GM21786 (cell line): ENCODE measurements around the gene ABTB1.
"Not testable (repeated sequence)": the region's sequence is repeated elsewhere in the genome, so short reads cannot be mapped to it uniquely, and the experiment has no call there.

ENCODE experiments used
- ATAC-seq: cut with Tn5 transposase; IDR thresholded peaks from one replicate; pipeline ENCODE4 v1.9.1; 2021; ENCODE audit not compliant: unreplicated experiment

The ABTB1 gene

DNA sequence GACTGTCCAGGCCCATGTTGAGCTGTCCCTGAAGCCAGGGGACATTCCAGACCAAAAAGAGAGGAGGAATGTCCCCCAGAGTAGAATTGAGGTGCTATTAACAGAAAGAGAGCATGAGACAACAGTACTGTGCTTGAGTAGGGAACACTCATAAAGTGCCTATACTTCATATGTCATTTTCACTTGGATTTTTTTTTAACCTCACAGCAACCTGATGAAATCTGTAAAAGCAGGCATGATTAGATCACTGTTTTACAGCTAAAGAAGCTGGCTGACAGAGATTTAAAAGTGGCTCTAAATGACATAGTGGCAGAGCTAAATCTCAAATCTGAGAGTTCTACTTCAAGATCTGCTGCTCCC, 24.9 kb upstream of the ABTB1 start:
- no peak for ATAC-seq

DNA sequence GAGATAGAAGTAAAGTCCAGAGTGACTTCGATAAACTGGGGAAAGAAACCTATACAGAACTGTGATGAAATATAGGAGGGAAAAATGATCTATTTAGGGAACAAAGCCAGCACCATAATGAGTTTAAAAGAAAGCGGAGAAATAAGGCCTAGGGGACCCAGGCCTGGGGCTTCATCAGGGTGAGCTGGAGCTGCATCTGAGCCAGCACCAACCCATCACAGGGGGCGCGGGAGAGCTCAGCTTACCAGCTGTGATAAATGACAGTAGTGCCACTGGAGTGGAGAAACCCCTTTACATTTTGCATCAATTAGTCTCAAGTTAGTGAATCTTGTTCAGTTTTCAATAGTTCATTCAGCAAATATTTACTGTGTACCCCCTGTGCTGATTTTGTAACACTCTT, 22.5 kb upstream of the ABTB1 start:
- ATAC-seq, result no peak

DNA sequence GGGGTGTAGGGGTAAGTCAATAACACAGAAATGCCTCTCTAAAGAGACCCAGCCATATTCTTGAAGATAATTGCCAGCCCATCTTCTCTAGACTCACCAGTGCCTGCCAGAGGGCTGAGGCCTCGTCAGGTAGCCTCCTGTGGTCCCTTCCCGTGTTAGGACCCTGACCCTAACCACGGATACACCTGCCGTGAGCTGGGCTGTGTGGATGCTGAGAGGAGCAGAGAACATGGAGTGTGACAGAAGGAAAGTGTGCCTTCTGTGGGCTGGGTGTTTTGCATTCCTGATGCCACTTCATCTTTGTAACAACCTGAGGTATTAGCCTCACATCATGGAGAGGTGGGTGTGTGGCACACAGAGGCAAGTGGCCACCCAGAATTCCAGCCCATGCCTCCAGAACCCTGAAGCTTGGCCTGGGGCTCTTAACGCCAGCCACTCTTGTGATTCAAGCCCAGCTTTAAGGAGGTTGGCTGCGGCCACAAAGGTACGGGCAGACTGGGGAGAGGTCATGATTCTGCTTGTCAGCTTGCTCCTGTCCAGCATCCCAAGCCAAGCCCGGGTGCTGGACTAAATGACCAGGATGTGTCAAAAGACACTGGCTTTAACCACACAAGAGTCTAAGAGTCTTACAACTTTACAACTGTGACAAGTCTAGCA, 21.1 kb upstream of the ABTB1 start:
- no peak for ATAC-seq

DNA sequence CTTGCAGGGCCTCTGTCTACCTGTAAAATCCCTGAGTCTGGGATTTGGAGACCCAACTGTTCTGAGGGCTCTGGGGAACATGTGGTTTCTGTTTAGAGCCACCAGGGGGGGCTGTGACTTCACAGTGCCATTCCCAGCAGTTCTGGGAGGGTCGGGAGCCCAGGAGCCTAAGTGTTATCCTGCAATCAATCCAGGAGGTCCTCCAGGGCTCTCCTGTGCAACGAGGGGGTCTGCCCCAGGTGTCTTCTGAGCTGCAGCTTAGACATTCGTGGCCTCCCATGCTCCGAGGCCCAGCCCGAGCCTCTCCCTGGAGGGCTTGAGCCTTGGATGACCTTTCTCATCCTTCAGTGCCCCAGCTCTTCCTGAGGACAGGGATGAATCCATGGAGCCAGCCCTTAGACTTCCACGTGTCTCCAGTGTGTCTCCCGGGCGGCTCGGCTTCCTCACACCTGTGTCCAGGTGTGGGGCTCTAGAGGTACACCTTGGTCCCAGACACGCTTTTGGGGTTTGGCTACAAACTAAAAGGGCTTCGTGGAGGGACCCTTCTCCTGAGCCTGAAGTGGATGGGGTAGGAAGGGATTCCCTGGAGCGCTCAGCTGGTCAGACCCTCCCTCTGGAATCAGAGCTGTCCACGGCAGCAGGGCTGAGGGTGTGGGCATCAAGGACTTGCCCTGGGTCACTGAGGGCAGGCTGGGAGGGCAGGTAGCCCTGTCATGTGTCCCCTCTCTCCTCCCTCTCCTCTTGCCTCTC, 20.3 kb upstream of the ABTB1 start:
- ATAC-seq, result no peak

DNA sequence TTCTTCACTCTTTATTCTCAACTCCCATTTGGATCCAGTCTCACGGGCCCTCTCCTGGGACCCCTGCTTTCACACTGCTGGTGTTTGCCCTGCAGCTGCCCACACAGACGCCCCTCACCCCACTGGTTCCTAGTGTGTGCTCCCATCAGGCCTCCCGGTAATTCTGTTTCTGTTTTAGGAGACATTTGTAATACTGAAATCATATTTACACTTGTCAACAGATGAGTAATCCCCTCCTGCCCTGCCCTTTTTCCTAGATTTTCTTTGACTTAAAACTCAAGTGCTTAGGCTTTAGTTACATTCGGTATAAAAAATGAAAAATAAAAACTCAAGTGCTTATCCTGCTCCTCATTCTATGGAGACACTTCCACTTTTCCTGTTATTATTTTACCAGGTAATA, 18.4 kb upstream of the ABTB1 start:
- ATAC-seq, result no peak

DNA sequence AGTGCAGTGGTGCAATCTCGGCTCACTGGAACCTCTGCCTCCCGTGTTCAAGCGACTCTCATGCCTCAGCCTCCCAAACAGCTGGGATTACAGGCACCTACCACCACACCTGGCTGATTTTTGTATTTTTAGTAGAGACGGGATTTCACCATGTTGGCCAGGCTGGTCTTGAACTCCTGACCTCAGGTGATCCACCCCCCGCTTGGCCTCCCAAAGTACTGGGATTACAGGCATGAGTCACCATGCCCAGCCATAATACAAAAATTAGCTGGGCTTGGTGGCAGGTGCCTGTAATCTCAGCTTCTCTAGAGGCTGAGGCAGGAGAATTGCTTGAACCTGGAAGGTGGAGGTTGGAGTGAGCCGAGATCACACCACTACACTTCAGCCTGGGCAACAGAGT, 17.8 kb upstream of the ABTB1 start:
- not testable (repeated sequence) for ATAC-seq

DNA sequence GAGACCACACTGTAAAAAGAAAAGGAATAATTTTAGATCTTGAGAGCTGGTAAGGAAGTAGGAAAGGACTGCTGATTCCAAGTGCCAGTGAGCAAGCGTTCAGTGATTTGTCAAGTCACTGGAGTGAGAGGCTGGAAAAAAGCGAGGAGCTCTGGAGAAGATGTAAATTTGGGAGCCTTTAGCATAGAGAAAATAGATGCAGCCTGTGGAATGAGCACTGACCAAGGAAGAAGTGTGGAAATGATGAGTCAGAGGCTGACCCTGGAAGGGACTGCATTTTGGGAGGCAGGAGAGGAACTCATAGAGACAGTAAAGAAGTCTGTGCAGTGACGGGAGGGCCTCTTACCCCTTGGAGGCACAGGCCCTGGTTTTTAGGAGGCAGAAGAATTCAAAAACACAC, 17.1 kb upstream of the ABTB1 start:
- no peak for ATAC-seq

DNA sequence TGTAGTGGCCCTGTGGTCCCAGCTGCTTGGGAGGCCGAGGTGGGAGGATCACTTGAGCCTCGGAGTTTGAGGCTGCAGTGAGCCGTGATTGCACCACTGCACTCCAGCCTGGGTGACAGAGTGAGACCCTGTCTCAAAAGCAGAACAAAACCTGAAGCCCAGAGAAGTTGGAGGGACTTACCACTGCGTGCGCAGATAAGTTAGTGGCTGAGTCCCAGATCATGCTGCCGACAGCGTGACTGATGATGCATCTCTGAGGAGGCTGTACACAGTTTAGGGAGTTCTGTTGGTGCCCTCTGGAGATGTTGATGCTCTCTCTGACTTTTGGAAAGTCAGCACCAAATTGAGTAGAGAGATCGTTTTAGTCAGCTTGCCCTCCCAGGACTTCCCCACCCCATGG, 15.8 kb upstream of the ABTB1 start:
- ATAC-seq, result no peak

DNA sequence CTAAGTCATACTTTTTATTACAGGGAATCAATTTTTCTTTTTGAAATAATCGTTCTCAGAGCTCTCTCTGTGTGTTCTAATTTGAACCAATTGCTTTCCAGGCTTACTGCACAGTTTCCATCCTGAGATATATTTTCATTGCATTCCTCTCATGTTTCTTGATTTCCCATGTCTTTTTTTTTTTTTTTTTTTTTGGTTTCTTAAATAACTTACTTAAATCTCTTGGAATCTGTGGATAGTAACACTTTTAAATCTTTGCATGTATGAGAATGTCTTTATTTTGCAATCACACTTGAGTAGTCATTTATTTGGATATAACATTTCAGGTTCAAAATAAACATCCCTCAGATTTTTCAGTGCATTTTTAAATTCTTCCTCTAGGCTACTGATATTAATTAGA, 14.5 kb upstream of the ABTB1 start:
- ATAC-seq, result no peak

DNA sequence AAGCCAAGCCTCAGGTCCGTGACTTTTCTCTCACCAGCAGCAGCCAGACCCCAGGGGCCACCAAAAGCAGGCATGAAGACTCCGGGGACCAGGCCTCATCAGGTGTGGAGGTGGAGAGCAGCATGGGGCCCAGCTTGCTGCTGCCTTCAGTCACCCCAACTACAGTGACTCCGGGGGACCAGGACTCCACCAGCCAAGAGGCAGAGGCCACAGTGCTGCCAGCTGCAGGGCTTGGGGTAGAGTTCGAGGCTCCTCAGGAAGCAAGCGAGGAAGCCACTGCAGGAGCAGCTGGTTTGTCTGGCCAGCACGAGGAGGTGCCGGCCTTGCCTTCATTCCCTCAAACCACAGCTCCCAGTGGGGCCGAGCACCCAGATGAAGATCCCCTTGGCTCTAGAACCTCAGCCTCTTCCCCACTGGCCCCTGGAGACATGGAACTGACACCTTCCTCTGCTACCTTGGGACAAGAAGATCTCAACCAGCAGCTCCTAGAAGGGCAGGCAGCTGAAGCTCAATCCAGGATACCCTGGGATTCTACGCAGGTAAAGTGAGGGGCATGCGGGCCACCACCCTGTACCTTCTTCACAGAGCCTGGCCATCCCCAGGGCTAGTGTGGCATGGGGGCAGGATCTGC, 12.0 kb upstream of the ABTB1 start:
- ATAC-seq, result no peak

DNA sequence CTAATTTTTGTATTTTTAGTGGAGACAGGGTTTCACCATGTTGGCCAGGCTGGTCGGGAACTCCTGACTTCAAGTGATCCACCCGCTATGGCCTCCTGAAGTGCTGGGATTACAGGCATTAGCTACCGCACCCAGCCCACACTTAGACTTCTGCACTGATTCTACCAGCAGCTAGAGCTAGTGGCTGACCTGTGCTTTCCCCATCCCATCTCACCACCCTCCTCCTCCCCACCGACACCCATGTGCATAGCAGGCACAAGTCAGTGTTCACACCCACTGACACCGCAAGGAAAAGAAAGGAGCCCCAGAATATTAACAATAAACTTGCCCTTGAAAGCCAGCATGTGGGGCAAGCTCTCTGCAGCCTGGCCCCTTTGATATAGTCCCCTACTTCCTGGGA, 11.2 kb upstream of the ABTB1 start:
- no peak for ATAC-seq

DNA sequence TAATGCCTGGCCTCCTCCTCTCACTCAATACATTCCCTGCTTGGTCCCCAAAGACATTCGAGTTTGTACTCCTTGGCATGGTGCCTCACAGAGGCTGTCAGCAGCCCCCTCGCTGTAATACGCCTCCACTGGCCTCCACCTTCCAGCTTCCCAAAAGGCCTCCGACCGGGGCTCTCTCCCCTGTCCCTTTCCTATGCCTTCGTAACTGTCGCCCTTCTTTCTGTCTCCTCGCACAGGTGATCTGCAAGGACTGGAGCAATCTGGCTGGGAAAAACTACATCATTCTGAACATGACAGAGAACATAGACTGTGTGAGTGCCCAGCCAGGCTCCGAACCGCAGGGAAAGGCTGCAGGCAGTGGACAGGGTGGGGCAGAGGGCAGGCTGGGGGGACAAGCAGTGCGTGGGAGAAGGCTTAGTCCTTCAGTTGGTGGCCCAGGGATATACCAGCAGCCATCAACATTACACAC, 10.7 kb upstream of the ABTB1 start:
- ATAC-seq, result no peak

DNA sequence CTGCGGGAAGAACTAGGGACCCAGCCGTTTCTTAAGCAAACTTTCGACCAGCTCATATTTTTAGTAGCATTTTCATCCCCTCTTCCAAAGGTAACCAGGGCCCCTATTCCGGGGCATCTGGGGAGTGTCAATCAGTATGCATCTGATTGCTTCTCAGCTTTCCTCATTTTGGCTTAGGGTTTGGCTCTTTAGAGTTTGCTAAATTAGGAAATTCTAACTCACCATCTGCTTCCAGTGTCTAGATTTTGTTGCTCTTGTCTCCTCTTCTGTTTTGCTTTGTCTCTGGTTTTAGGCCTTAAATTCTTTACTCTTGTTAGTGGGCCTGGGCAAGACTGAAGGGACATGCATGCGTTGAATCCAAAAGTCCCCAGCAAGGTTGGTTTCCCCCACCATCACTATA, 9.6 kb upstream of the ABTB1 start:
- no peak for ATAC-seq

DNA sequence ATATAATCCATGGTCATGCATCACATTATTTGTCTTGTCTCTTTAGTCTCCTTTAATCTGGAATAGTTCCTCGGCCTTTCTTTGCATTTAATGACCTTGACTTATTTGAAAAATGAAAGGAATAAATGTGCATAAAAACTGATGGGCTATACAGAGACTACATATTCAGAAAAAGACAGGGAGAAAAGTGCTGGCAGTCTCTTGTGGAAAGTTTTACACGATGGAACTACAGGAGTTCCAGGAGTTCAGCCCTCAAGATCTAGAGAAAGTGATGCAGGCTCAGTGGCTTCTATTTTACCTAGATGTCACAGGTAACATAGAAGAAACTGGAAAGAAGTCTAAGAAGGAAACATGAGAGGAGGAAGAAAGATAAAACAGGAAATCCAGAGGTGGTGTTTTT, 7.6 kb upstream of the ABTB1 start:
- ATAC-seq, result no peak

DNA sequence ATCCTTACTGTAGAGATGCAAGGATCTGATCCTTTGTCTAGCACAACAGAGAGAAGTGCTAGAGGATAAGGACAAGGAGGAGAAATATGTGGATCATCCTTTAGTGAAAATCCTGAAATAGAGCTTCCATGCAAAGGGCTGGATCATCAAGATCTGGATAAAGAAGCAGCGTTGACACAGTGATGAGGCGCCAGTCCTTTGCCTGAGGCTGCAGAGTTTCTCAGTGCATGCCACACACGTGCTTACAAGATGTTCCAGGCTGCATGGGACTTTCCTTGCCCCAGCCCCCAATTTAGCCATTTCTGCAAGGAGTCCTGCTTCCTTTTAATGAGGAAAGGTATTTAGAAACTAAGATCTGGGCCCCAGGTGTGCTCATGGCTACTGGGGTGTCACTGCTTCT, 7.2 kb upstream of the ABTB1 start:
- ATAC-seq, result no peak

DNA sequence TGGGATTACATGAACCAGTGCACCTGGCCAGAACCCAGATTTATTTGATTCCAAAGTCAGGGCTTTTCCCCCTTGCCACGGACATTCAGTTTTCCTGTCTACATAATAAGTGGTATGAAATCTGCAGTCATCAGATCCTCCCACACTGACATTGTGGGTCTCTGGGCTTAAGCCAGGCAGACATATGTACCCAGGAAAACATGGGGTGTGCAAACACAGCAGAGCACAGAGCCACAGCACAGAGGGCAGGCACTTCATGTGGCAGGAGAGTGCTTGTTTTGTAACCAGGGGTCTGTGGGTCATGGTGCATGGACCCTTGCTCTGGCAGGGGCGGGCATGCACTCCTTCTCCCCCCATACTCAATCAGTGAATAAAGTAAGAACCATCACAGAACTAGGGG, 6.1 kb upstream of the ABTB1 start:
- ATAC-seq, result no peak

DNA sequence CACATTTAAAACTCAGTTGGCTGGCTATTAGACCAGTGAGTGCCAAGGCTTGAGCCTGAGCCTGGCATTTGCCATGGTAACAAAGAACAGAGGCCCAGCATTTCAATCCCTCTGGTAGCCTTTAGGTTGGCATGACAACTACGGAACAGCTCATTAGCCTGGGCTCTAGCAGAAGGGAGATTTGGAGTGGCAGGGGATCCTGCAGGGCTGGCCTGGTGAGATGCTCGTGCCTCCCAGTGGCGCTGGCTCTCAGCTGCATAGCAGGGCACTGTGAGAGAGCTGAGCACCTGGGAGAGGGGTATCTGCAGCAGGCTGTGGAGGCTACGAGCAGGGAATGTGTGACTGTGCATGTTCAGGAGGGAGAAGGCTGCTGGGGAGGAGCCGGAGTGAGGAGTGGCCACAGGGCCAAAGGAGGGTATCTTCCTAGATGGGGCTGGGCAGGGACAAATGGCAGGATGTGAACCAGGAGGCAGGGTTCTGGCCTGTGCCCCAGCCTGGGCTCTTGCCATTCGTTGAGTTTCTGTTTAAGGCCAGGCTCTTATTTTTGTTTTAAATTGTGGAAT, 5.6 kb upstream of the ABTB1 start:
- ATAC-seq, result no peak

DNA sequence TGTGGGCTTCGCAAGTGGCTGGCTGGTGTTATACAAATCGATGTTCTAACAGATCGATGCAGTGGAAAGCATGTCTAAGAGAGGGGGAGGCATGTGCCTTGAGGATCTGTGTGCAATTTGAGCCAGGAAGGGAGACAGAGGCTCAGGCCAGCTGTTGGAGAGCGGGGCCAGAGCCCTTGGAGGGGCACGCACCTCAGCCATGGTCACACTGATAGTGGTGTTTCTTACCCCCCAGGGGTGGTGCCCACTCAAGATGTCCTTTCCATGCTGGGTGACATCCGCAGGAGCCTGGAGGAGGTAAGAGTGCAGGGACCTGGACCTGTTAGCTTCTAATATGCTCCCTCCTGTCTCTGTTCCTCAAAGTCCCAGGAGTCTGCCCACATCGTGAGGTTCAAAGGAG, 3.8 kb upstream of the ABTB1 start:
- no peak for ATAC-seq

DNA sequence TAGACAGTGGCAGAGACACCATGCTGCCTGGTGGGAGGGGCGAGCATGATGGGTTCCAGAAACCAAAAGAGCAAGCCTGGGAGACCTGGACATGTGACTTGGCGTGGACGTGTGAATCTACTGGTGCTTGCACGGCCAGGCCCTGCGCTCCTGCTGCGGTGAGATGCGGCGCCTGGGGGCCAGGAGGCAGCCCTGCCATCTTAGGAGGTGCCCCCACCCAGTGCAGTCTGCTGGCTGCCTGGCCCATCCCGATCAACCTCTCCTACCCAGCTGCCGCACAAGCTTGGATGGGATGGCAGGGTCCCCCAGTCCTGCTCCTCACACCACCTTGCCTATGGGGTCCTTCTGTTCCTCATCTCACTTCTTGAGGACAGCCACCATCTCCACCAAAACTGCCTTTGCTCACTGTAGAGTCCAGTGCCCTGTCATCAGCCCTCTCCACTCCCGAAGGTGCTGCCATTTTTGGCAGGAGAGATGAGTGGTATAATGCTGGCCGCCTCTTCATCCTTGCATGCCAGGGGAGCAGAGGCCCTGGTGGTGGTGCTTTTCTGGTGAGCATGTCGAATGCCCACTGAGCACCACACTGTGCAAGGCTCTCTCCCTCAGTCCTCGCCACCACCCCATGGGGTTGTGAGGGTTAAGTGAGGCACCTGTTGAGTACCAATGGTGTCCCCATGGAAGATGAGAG, 3.1 kb upstream of the ABTB1 start:
- ATAC-seq, result no peak

DNA sequence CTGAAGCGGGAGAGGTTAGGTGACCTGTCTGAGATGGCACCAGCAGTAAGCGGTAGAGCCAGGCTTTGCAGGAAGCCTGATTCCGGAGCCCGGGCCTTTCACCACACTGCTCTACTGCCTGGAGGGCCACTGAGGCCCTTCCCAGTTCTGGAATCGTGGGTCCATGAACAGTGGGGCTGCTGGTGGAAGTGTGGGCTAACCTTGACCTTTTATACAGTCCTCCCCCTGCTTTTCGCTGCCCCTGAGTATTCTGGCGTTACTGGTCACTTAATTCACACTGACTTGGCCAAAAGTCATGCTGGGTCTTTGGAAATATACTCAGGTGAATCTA, 2.6 kb upstream of the ABTB1 start:
- no peak for ATAC-seq

DNA sequence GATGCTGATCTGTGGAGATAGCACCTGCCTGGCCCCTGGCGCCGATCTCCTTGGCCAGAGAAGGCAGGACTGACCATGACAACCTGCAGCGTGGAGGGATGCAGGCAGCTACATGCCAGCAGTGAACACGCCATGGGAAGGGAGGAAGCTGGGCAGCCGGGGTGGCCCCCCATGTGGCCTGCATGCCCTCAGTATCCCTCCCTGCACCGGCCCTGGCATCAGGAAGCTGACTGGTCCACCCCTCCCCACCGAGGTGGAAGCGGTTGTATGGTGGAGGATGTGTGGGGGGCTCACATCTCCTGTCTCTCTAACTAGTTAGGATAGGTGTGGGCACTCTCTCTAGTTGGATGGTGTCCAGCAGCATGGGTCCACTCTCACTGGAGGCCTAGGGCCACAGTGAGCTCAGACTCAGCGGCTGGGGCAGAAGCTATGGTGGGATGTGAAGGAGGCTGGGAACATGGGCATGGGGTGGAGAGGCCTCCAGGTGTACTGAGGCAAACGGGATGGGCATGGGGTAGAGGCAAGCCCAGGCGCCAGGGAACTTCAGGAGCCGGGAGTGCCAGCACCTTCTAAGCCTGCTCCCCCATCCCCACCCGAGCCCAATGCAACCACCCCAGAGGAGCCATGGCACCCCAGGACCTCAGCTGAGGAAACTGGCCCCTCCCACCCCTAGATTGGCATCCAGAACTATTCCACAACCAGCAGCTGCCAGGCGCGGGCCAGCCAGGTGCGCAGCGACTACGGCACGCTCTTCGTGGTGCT, 1.8 kb upstream of the ABTB1 start:
- ATAC-seq, result no peak
